Stimulated activated CD4-positive, alpha-beta T cell treated with anti-CD3 and anti-CD28 coated beads, Interleukin-1b, Interleukin-23, amount 100 ng/mL, for 24 hours (primary cell): Measurements from ENCODE around the gene AQP12A.
"Not testable (repeated sequence)": the region's sequence is repeated elsewhere in the genome, so short reads cannot be mapped to it uniquely, and the experiment has no call there.

ENCODE experiments used
- DNase-seq, 4 experiments: peaks; one replicate each; pipeline ENCODE4 v3.0.0-alpha.2; 2020; ENCODE audit warnings: low read depth in 4 of 4, low spot score in 1 of 4

Gene AQP12A

DNA sequence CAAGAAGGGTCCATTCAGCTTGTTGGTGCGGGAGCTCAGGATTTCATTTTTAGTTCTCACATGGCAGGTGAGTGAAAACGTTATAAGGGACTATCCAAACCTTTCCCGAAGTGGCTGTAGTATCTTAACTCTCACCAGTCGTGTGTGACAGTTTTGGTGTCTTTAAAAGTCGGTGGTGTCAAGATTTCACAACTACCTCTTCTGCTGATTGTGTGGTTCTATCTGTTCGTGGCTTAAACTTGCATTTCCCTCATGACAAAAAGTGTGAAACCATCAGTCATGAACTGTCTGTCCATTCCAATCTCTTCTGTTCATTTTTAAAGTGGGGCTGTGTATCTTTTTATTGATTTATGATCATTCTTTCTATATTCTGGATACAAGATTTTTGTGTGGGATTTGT, 5.2 kb upstream of the AQP12A start:
- DNase-seq = no peak

- DNase-seq = no peak
These were observed 4.5 kb upstream of the AQP12A start for GRCh38 chr2:240687045-240687740.

GRCh38 chr2:240687741-240688552, 3.7 kb upstream of the AQP12A start:
- no peak for DNase-seq

DNA sequence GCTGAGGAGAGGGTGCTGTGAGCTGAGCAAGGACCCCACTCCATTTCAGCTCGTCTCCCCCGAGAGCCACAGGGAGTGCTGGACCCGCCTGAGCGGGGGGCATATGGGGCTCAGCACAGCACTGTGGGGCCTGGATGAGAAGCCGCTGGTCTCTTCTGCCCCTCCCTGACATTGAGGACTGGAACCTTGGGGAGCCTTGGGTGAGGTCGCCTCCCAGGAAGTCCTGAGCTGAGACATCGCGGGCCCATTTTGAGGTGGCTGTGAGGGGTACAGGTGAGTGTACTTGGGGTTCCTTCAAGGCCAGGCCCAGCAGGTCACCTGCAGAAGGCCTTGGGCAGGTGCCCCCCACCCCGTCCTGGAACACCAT, 3.1 kb upstream of the AQP12A start:
- no peak for DNase-seq

DNA sequence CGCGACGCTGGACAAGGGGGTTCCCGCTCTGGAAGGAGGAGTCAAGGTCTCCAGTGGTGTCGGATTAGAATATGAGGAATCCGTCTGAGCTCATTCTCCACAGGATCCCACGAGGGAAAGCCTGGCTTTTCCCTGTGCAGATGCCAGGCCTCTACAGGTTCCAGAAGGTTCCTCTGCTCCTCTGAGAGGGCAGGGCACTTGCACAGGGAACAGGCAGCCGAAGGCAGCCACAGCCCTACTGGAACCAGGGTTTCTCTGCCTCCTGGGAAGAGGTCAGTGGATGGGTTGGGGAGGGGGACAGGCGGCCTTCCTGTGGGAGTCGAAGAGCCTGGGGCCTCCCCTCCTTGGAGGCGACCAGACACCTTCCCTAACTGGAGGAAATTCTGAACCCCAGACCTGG, 1.7 kb upstream of the AQP12A start:
- DNase-seq = no peak

DNA sequence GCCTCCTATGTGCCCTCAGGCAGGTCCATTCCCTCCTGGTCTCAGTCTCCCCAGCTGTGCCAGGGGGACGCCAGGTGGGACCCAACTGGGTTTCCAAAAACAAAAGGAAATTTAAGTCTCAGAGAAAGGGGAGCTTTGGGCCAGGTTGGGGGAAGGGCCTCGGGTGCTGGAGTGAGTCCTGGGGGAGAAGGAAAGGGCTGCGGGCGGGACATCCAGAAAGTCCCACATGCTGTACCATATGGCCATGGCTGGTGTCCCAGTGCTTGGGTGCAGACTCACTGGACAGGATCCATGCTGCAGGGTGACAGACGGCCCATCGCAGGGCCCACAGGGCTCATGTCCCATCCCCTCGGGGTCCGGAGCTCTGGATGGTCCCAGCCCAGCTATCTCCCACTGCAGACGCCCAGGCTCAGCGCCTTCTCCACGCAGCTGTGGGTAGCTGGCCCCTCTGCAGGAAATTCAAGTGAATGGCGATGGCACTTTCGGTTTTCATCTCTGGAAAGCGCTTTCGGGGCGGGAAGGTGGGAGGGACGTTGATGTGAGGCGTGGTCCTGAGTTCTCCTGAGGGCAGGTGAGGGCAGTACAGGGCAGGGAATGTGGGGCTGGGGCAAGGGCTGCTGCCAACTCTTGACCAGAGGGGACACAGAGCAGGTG, 1.1 kb upstream of the AQP12A start:
- DNase-seq = not testable (repeated sequence)

- DNase-seq = not testable (repeated sequence)
These were observed 615 bp upstream of the AQP12A start for GRCh38 chr2:240691075-240691427.

- DNase-seq = not testable (repeated sequence)
These were observed 1.2 kb downstream of the AQP12A start for GRCh38 chr2:240692583-240693561.

DNA sequence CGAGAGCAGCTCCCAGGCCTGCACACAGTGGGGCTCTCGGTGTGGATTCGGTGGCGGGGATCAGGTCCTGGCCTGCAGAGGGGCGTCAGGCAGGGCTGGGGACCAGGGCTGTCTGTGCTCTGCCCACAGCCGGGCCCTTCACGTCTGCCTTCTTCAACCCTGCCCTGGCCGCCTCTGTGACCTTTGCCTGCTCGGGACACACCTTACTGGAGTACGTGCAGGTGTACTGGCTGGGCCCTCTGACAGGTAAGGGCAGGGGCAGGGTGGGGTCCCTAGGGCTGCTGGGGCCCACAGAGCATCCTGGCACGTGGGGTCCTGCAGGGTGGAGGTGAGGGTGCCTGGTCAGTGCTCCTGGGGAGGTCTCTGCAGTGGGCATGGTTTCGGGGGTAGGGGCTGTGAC, 2.6 kb downstream of the AQP12A start:
- not testable (repeated sequence) for DNase-seq

DNA sequence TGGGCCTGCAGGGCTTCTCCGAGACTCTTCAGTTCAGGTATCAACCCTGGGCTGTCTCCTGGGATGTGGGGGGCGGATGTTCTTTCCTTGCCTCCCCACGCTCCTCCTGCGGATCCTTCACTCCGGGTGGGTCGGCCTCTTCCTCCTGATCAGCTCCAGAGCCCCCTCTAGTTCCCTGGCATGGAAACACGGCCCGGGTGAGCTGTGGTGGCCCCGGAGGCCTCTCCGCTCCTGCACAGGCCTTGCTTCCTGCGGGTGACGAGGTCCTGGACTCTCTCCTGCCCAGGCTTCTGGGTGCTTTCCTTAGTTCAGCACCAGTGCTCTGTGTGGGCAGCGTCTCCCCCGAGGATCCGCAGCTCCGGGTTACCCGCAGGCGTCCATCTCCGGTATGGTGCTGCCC, 3.9 kb downstream of the AQP12A start:
- DNase-seq = not testable (repeated sequence)

GRCh38 chr2:240696469-240696868, 4.8 kb downstream of the AQP12A start:
- DNase-seq = not testable (repeated sequence)

DNA sequence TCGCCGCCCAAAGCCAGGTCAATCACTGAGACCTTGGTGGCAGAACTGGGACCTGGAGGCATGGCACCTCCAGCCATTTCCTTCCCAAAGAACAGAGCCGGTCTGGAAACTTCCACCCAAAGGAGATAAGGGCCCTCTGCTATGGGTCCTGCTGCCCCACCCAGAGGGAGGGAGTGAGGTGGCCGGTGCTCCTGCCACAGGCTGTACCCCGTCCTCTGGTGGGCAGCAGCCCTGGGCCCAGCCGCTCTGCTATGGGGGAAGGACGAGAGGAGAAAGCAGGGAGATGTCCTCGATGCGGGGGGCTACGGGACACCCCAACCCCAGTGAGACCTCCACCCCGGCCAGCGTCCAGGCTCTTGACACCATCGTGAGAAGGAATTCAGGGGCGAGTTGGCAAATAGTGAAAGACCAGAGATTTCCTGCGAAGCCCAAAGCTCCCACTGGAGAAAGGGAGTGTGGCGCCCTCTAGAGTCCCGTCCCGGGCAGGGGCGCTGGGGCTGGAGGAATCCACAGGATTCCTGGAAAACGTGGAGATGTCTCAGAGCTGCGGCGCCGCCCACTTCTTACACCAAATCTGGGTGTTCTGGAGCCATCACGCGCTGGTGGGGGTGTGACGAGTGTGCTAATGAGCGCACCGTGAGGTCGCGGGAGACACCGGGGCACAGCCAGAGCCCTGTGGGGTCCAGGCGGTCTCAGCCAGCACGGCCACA, 7.3 kb downstream of the AQP12A start:
- not testable (repeated sequence) for DNase-seq

- DNase-seq = not testable (repeated sequence)
These were observed 8.2 kb downstream of the AQP12A start for GRCh38 chr2:240699835-240700234.

GRCh38 chr2:240700616-240701015, 8.9 kb downstream of the AQP12A start:
- DNase-seq = not testable (repeated sequence)

DNA sequence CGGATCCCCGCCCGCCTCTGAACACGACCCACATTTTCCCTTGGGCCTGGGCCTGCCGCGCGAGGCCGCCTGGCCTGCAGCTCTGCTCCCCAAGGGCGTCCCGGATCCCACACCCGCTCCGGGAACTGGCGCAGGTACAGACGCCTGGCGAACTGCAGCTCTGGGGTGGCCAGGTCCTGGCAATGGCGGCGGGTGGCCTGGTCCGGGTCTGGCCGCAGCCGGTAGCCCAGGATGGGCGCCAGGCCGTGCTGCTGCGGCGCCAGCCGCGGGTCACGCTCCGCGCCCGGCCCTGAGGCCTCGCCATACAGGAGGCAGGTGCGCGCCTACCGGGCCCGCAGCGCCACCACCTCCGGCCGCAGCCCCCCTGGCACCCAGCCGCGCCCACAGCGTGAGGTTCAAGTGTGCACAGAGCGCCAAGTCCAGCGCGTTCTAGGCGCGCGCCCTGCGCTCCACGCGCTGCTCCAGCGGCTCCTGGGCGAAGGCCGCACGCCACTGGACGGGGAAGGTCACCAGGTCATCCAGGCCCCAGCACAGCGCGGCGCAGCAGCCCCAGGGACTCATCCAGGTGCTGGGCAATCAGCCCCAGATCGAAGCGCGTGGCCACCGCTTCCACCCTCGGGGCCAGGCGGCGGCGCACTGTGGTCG, 9.5 kb downstream of the AQP12A start:
- no peak for DNase-seq

DNA sequence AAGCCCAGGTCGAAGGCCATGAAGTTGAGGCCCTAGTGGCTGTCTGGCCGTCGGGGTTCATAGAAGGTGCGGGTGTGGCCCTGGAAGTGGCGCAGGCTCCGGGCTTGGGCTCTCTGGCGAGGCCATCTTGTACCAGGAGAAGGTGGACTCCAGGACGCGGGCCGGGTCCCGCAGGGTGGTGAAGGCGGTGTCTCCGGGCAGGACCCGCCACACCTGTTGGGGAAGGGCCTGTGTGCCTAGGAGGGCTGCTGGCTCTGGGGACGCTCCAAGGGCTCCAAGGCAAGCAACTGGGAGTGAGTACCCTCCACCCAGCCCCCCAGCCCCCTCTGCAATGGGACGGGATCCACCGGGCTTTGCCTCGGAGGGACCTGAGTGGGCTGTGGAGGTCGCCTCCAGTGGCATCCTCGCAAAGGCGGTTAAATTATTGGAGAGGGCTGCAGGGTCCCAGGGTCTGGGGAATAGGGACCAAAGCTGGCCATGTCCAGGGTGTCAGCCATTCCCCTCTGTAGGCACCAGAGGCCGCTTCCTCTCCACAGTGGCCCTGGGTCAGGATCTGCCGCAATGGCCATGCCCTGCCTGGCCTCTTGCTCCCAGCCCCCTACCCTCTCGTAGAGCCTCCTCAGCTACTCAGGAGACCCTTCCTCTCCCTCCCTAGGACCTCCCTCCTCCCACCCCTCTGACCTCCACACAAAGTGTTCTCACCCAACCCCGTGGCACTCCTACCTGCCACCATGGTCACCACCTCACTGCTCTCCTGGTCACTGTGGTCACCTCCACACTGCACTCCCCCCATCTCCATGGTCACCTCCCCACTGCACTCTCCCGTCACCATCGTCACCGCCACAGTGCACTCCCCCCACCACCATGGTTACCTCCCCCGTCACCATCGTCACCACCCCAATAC, 10.3 kb downstream of the AQP12A start:
- DNase-seq = no peak

- no peak for DNase-seq
These were observed 11.0 kb downstream of the AQP12A start for GRCh38 chr2:240702640-240703011.

DNA sequence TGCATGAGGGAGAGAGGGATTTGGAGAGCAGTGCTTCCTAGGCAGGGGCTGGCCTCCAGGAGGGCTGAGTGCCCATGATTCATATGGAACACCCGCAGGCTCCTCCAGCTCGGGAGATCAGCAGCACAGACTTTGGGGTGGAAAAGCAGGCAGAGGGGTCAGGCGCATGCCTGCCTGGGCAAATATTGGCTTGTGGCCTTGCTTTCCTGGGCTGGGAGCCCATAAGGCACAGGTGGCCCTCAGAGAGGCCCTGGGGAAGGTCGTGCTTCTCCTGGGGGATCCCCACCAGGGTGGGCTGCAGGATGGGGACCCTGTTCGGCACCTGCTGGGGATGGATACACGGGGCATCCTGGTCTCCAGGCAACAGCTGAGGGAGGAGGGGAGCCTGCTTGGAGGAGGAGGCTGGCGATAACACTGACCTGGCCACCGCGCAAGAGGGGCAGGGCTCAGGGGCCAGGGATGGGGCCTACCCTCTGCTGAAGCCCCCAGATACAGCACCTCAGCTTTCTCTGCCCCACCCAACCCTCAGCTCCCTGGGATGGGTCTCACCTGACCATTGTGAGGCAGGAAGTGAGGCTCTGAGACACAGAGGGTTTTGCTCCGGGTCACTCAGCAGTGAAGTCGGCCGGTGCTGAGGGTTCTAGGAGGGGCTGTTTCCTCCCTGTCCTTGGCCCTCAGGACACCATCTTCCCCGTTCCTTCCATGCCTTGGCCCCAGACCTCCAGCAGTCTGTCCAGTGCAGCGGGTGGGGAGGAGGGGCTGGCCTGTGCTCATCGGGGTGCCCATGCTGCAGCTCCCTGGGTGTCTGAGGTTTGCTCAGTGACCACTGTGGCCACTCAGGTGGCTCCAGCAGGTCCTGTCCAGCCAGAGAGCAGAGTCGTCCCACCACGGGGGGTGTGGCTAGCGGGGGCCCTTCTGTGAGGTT, 12.0 kb downstream of the AQP12A start:
- no peak for DNase-seq
